ENCODE results near the gene PUM1. TPM values are rescaled to one million over a fixed set of nuclear protein-coding genes. Genes with fewer than 3 reads are reported as not detected.

Gene PUM1
- total RNA-seq, 2 experiments from 2014 or later: 91.0 to 94.9 TPM

DNA sequence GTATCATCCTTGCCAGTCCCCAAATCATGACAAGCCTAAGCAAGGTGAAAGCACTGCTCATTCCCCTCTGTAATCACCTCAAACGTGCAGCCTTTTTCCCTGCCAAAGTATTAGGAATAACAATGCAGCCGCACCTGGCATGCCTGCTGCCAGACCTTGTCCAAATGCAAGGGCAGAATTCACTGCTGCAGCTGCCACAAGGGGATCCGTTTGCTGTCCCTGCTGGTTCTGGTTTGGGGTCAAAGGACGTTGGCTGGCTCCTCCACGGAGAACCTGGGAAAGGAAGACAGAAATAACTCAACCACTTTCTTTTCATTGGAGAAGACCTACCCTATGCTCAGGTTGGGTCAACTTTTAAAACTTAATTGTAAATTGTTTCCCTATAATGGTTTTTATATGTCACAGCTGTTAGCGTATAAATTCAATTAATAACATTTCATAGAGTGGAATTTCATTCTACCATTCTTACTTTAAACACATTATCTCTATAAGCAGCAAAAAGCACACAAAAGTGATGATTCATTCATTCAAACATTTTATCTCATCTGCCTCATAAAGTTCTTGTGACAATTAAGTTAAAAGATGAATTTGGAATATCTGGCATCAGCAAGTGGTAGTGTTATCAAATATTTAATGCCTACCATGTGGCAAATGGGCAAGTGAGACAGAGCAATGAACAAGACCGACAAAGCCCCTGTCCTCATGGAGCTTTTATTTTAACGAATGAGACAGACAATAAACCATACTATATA lies 97.1 kb downstream of the PUM1 start:
- no peaks in the 10 kb centered on the region for H3K27me3 Mint-ChIP-seq (ENCODE audit: low read depth)
- H3K4me1 Mint-ChIP-seq (ENCODE audit: low read depth): peaks cover 16% of the 10 kb centered on the region
- H3K4me3 Mint-ChIP-seq: no peak overlapping the region
- no peak overlapping the region for H3K27ac Mint-ChIP-seq
- peaks cover 76% of the 10 kb centered on the region for H3K36me3 Mint-ChIP-seq (ENCODE audit: low read depth)
- ATAC-seq: no peak
- CTCF ChIA-PET: no interaction called here
- POLR2A ChIA-PET: no interaction called here
- no peaks in the 10 kb centered on the region for H3K9me3 Mint-ChIP-seq (ENCODE audit: insufficient read depth)
- no peak for DNase-seq

DNA sequence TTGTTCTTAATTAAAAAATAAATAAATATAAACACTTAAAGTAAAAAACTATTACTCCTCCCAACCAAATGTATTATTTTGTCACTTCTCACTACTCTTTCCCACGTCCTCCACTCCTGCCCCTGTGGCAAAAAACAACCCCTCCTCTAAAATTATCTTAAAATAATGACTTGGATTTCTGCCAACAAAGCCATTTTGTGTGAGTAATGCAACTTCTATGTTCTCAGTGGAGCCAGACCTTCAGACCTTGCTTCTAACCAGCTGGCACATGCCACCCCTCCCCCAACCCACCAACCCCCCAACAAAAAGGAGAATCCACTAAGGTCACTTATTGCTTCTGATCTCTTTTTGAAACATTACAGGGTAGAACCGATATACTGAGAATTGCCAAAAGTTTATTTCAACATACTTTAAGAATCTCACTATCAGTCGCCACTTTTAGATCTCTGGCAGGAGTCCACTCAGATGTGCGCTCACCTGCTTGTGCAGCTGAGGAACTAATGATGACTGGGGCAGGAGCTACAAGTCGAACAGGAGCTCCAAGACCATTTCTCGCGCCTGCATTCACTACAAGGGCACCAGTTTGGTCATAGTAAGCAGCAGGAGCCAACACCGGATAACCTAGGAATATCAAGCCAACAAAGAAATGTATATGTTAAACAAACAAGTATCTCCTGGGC lies 98.7 kb downstream of the PUM1 start:
- H3K36me3 Mint-ChIP-seq (ENCODE audit: low read depth): peaks cover 85% of the 10 kb centered on the region
- H3K9me3 Mint-ChIP-seq (ENCODE audit: insufficient read depth): no peaks in the 10 kb centered on the region
- POLR2A ChIA-PET: no interaction called here
- CTCF ChIA-PET: no interaction called here
- DNase-seq (no peak), ATAC-seq (no peak)
- no peak overlapping the region for H3K4me3 Mint-ChIP-seq
- no peak overlapping the region for H3K27ac Mint-ChIP-seq
- H3K27me3 Mint-ChIP-seq (ENCODE audit: low read depth): no peaks in the 10 kb centered on the region
- H3K4me1 Mint-ChIP-seq (ENCODE audit: low read depth): peaks cover 16% of the 10 kb centered on the region

DNA sequence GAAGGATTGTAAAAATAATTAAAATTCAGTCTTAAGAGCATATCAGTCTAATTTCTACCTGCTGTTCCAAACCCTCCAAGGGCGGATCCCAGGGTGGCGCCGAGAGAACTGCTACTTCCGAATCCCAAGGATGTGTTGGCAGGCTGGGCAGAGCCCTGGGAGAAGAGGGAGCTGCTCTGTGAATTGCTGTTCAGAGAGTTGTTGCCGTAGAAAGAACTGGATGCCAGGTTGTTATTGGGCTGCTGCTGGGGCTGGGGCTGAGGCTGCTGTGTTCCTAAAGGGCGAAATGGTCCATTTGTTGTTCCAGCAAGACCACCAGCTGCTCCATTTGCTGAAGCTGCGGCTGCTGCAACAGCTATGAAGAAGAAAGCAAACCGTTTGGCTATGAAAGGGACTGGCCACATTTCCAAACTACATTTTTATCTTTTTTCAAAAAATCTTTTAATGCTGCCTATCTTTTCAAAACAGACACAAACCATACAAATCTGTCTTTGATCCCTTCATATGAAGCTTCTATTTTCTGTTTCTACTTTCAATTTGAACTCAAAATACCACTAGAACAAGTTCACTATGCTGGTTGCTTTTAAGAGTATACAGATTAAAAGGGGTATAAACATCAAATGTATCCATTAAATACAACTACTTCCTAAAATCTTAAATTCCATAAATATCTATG lies 99.5 kb downstream of the PUM1 start:
- POLR2A ChIA-PET: no interaction called here
- ATAC-seq: no peak
- Mint-ChIP-seq H3K4me1 (ENCODE audit: low read depth) (peaks cover 12% of the 10 kb centered on the region), H3K36me3 (ENCODE audit: low read depth) (peaks cover 84% of the 10 kb centered on the region), H3K4me3 (no peak overlapping the region), H3K27ac (no peak overlapping the region), H3K9me3 (ENCODE audit: insufficient read depth) (no peaks in the 10 kb centered on the region), H3K27me3 (ENCODE audit: low read depth) (no peaks in the 10 kb centered on the region)
- no peak for DNase-seq
- CTCF ChIA-PET: interaction anchor here (1.7 kb wide), 1 partner anchor 37 kb away, joined by 4 read pairs; no protein-coding TSS in a partner anchor

DNA sequence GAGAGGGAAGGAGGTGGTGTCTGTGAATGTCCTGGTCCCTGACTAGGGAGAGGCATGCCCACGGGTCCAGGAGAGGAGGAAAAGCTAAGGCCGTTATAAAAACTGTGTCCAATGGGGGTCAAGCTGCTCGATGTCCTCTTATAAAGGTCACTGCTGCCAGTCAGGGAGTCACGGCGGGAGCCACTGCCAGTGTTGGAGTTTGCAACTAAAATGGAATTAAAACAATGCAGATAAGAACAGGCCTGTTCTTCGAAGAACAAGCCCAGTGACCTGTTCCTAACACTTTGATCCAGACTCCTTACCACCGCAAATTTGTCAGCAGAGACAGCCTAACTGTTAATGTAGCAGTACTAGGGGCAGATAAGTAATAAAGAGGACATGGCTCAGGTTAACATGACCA lies 100.8 kb downstream of the PUM1 start:
- ChIA-PET CTCF (interaction anchor here (1.7 kb wide), 1 partner anchor 36 kb away, joined by 4 read pairs; no protein-coding TSS in a partner anchor), POLR2A (no interaction called here)
- H3K9me3 Mint-ChIP-seq (ENCODE audit: insufficient read depth): no peaks in the 10 kb centered on the region
- peaks cover 84% of the 10 kb centered on the region for H3K36me3 Mint-ChIP-seq (ENCODE audit: low read depth)
- no peak overlapping the region for H3K4me3 Mint-ChIP-seq
- H3K27ac Mint-ChIP-seq: no peak overlapping the region
- H3K4me1 Mint-ChIP-seq (ENCODE audit: low read depth): peaks cover under 1% of the 10 kb centered on the region
- DNase-seq (no peak), ATAC-seq (no peak)
- no peaks in the 10 kb centered on the region for H3K27me3 Mint-ChIP-seq (ENCODE audit: low read depth)

DNA sequence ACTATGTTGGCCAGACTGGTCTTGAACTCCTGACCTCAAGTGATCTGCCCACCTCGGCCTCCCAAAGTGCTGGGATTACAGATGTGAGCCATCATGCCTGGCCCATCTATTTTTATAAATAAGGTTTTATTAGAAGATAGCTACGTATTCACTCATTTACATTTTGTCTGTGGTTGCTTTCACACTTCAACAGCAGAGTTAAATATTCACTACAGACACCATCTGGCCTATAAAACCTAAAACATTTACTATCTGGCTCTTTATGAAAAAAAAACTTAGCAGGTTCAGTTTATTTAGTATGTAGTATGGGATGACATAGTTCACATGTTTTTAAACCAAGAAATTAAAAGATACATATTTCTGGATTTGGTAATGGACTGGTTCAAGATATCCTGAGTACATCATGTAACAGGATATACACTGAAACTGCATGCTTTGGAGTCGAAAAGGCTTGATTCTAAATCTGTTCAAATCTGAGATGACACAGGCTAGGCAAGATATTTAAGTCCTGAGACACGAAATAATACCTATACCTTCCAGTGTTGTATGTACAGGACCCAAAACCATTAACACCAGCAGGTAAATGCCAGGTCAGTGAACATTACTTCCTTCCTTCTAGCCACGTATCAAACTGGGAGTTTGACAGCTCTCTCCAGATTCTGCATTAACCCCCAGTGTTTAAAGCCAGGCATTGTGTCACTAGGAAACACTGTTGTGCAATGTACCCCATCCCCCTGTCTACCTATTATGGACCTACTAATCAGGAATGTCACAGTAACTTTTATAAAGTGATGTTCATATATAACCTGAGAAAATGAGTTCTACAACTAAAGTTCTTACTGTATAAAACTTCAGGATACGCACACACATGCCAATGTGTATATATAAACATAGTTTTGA lies 102.7 kb downstream of the PUM1 start:
- no peaks in the 10 kb centered on the region for H3K27me3 Mint-ChIP-seq (ENCODE audit: low read depth)
- no peak overlapping the region for H3K4me3 Mint-ChIP-seq
- DNase-seq (no peak), ATAC-seq (no peak)
- no peaks in the 10 kb centered on the region for H3K9me3 Mint-ChIP-seq (ENCODE audit: insufficient read depth)
- H3K27ac Mint-ChIP-seq: no peak overlapping the region
- ChIA-PET POLR2A (no interaction called here), CTCF (interaction anchor here (1.0 kb wide), 1 partner anchor 183 kb away, joined by 4 read pairs; no protein-coding TSS in a partner anchor)
- H3K4me1 Mint-ChIP-seq (ENCODE audit: low read depth): peaks cover 7% of the 10 kb centered on the region
- H3K36me3 Mint-ChIP-seq (ENCODE audit: low read depth): peaks cover 80% of the 10 kb centered on the region

DNA sequence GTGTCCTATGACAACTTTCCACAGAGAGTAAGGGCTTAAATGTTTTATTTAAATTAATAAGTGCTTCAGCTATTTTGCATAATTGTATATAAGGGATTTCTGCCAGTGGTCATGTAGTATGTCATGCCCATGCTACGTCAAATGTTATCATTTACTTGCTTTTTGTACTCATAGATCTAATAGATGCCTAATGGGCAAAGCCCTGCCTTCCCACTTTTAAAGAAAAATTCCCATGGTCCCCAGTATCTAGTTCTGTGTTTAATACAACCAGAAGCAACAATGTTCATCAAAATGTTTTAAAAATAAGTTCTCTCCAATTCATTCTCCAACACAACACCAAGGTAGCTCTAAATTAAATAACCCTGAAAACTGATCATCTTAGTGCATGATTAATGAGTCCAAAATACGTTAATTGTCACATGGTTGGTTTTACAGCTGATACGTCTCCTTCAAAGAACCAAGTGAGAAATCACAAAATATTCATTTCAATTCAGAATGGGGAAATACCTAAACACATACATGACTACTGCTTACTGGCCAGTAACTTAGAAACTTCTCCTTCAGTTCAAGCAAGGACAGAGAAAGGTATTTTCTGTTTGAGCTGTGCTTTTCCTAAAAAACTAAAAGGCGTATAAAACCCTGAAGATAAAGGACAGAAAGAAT lies 107.8 kb downstream of the PUM1 start:
- Mint-ChIP-seq H3K4me3 (no peak overlapping the region), H3K36me3 (ENCODE audit: low read depth) (peaks cover 71% of the 10 kb centered on the region)
- CTCF ChIA-PET: interaction anchor here (0.8 to 1.1 kb wide), 2 partner anchors 17 to 156 kb away, joined by 3 read pairs; no protein-coding TSS in a partner anchor

DNA sequence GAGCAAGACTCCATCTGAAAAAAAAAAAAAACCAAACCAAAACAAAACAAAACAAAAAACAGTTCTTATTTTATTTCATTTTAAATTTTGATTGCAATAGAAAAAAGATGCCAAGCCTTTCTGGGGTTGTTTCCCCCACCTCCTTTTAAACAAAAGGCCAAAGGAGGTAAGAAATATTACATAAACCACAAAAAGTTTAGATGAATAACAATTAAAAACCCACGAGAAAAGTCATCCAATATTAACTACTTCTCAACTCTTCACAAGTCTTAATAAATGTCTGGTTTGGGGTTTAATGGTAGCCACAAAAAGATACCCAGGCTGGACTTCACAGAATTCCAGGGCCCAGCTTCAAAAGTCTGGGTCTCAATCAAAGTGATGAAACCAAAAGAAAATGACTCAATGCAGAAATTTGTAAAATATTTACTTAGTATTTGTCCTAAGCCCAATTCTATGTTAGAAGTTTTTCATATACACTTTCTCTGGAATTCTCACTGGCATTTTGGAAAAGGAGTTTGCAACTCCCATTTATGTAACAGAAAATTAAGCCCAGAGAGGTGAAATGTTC lies 110.0 kb downstream of the PUM1 start:
- DNase-seq (no peak), ATAC-seq (no peak)
- Mint-ChIP-seq H3K4me1 (ENCODE audit: low read depth) (peaks cover 26% of the 10 kb centered on the region), H3K27ac (no peak overlapping the region), H3K4me3 (no peak overlapping the region), H3K27me3 (ENCODE audit: low read depth) (no peaks in the 10 kb centered on the region), H3K9me3 (ENCODE audit: insufficient read depth) (no peaks in the 10 kb centered on the region), H3K36me3 (ENCODE audit: low read depth) (peaks cover 72% of the 10 kb centered on the region)
- POLR2A ChIA-PET: no interaction called here
- CTCF ChIA-PET: no interaction called here

More for the DNA sequence above, 107.8 kb downstream of the PUM1 start:
- Mint-ChIP-seq H3K27me3 (ENCODE audit: low read depth) (no peaks in the 10 kb centered on the region), H3K27ac (no peak overlapping the region), H3K9me3 (ENCODE audit: insufficient read depth) (no peaks in the 10 kb centered on the region), H3K4me1 (ENCODE audit: low read depth) (peaks cover 20% of the 10 kb centered on the region)
- ATAC-seq (no peak), DNase-seq (no peak)
- POLR2A ChIA-PET: no interaction called here

DNA sequence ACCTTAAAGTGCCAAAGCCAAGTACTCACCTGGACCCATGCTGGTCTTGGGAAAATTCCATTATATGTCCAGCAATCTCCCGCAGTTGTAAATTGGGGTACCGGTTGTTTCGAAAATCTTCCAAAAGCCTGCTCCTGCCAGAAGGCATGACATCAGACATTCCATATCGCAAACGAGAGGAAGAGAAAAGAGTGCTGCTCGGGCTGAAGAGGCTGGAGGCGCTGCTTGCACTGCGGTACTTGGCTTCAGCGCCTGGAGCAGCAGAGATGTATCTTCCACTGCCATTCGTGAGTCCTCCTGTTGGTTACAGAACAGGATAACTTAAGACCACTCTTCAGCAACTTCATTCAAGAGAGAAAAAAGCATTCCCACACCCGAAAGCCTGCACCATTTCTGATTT lies 111.8 kb downstream of the PUM1 start:
- POLR2A ChIA-PET: no interaction called here

DNA sequence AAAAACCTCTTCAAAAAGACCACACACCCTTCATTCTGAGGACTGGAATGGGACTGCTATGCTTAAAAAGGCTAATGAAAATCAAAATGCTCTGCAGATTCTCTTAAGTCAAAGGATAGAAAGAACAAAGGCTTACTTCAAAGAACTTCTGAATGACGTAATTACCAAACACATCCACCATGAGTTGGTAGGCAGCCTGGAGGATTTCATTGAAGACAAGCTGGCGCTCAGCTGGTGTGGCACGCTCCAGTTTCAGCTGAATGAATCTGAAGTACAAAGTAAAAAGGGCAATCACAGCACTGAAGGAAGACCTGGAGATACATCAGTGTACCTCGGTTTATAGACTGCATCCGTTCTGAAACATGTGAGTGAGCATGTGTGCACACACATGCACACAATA lies 113.4 kb downstream of the PUM1 start:
- ChIA-PET CTCF (interaction anchor here (0.6 to 1.2 kb wide), 3 partner anchors 23 to 172 kb away, joined by 3 to 5 read pairs (median 3); no protein-coding TSS in a partner anchor), POLR2A (no interaction called here)
- Mint-ChIP-seq H3K4me3 (no peak overlapping the region), H3K27ac (peak overlapping the region; percentile 62), H3K36me3 (ENCODE audit: low read depth) (peaks cover 70% of the 10 kb centered on the region), H3K9me3 (ENCODE audit: insufficient read depth) (no peaks in the 10 kb centered on the region), H3K27me3 (ENCODE audit: low read depth) (no peaks in the 10 kb centered on the region), H3K4me1 (ENCODE audit: low read depth) (peaks cover 28% of the 10 kb centered on the region)
- ATAC-seq (no peak), DNase-seq (no peak)

More for the DNA sequence above, 111.8 kb downstream of the PUM1 start:
- no peaks in the 10 kb centered on the region for H3K9me3 Mint-ChIP-seq (ENCODE audit: insufficient read depth)
- CTCF ChIA-PET: no interaction called here
- H3K27me3 Mint-ChIP-seq (ENCODE audit: low read depth): no peaks in the 10 kb centered on the region
- no peak overlapping the region for H3K4me3 Mint-ChIP-seq
- H3K4me1 Mint-ChIP-seq (ENCODE audit: low read depth): peaks cover 25% of the 10 kb centered on the region
- ATAC-seq (no peak), DNase-seq (no peak)
- H3K27ac Mint-ChIP-seq: no peak overlapping the region
- peaks cover 69% of the 10 kb centered on the region for H3K36me3 Mint-ChIP-seq (ENCODE audit: low read depth)

DNA sequence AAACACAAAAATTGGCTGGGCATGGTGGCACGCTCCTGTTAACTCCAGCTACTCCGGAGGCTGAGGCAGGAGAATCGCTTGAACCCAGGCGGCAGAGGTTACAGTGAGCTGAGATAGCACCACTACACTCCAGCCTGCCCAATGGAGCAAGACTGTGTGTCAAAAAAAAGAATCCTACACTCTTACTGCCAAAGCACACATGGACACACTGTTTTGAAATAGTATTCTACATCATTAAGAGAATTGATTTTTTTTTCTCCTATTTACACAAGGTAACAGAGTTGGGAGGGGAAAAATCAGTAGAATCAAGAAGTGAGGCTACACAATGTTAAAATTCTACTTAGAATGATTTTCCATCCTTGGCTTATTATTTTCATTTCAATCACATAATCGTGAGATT lies 114.8 kb downstream of the PUM1 start:
- peaks cover 28% of the 10 kb centered on the region for H3K4me1 Mint-ChIP-seq (ENCODE audit: low read depth)
- POLR2A ChIA-PET: no interaction called here
- ATAC-seq (no peak), DNase-seq (no peak)
- H3K4me3 Mint-ChIP-seq: no peak overlapping the region
- H3K27ac Mint-ChIP-seq: no peak overlapping the region
- H3K36me3 Mint-ChIP-seq (ENCODE audit: low read depth): peaks cover 62% of the 10 kb centered on the region
- H3K27me3 Mint-ChIP-seq (ENCODE audit: low read depth): no peaks in the 10 kb centered on the region
- no peaks in the 10 kb centered on the region for H3K9me3 Mint-ChIP-seq (ENCODE audit: insufficient read depth)
- CTCF ChIA-PET: interaction anchor here (1.2 kb wide), 1 partner anchor 149 kb away, joined by 5 read pairs; no protein-coding TSS in a partner anchor

DNA sequence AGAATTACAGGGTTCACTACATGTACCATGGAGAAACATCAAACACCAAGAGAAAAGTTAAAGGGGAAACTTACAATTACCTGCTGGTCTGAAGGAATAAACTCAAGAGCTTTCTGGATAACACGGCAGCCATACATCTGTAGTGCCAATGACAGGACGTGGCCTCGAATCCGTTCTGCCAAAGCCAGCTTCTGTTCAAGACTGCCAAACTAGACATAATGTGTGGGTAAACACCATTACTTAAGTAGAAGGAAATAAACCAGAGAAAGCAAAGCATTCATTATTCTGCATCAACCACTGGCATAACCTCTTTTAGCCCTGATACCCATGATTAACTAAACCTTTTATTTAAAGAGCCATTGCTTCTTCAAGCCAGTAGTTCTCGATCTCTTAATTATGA lies 115.5 kb downstream of the PUM1 start:
- no peak overlapping the region for H3K4me3 Mint-ChIP-seq
- ChIA-PET CTCF (no interaction called here), POLR2A (no interaction called here)
- H3K9me3 Mint-ChIP-seq (ENCODE audit: insufficient read depth): no peaks in the 10 kb centered on the region
- no peak for ATAC-seq
- DNase-seq: no peak
- H3K27me3 Mint-ChIP-seq (ENCODE audit: low read depth): no peaks in the 10 kb centered on the region
- H3K4me1 Mint-ChIP-seq (ENCODE audit: low read depth): peaks cover 28% of the 10 kb centered on the region
- H3K36me3 Mint-ChIP-seq (ENCODE audit: low read depth): peaks cover 64% of the 10 kb centered on the region
- H3K27ac Mint-ChIP-seq: no peak overlapping the region

All from activated CD8-positive, alpha-beta T cell treated with anti-CD3 and anti-CD28 coated beads, Interleukin-2, amount 10 ng/mL, durations not matched to agents 7 days and 5 days (primary cell).